Left lung (tissue), 10 donors: ENCODE data around the gene ABLIM3. TPM values are rescaled to one million over a fixed set of nuclear protein-coding genes. Genes with fewer than 3 reads are reported as not detected.

ENCODE experiments used
- ATAC-seq: fragments of 200-7000 bp; cut with Tn5 transposase; one replicate; pipeline ENCODE4 v1.9.1; 2020; ENCODE audit warnings: moderate library complexity
- DNase-seq, 4 donors: peaks; one replicate each; pipeline ENCODE4 v3.0.0-alpha.2; 2013 to 2020
- H3K27ac ChIP-seq, 2 donors: fragments of 200-600 bp; sonication (generic) in 1 of 2; one replicate each; pipeline versions ENCODE4 v1.5.0 to v1.8.0; 2020 to 2021
- H3K27me3 ChIP-seq, 2 donors: fragments of 200-600 bp; sonication (generic) in 1 of 2; one replicate each; pipeline versions ENCODE4 v1.5.0 to v1.8.0; 2020 to 2021
- H3K36me3 ChIP-seq, 2 donors: fragments of 200-600 bp; sonication (generic) in 1 of 2; one replicate each; pipeline versions ENCODE4 v1.5.0 to v1.8.0; 2020 to 2021
- H3K4me1 ChIP-seq, 2 donors: fragments of 200-600 bp; one replicate each; pipeline ENCODE4 v1.8.0; 2021
- H3K4me3 ChIP-seq, 2 donors: fragments of 200-600 bp; sonication (generic) in 1 of 2; one replicate each; pipeline versions ENCODE4 v1.5.0 to v1.8.0; 2020 to 2021; ENCODE audit warnings: mild to moderate bottlenecking in 1 of 2
- H3K9me3 ChIP-seq, 2 donors: fragments of 200-600 bp; sonication (generic) in 1 of 2; one replicate each; pipeline versions ENCODE4 v1.5.0 to v1.8.0; 2020 to 2021
- CTCF ChIP-seq, 2 donors: fragments of 200-600 bp; sonication (generic) in 1 of 2; IDR thresholded peaks; one replicate each; pipeline versions ENCODE4 v1.5.0 to v1.8.0; 2021; ENCODE audit warnings: antibody characterized with exemption in 2 of 2
- intact Hi-C, 2 donors: fragments of 100-400 bp; cut with DNase I; formaldehyde crosslinking; loops; one replicate each; pipeline versions ENCODE4 v1.11.2 to v1.14.2; 2022
- polyA plus RNA-seq, 6 donors: library from polyadenylated mRNA; unstranded; fragments of 120-200 nt; gene quantifications; one replicate each; pipeline ENCODE4 v1.2.1, GENCODE V29; 2013; ENCODE audit not compliant: insufficient read length in 6 of 6
- total RNA-seq, 2 donors: library from RNA; stranded (reverse); fragmentation: NEBNext Ultra II Directional; extraction: Animal tissue kit (Norgen Biotek cat#: 25700); gene quantifications; one replicate each; pipeline ENCODE4 v1.2.1, GENCODE V29; 2021
- donor health status: DM: no; HTN: yes; CAD: no.
- donor health status: DM: no; HTN: no; CAD: no.

ABLIM3 gene
- total and polyA plus RNA-seq, 8 donors: 33.2 to 145 (median 108) TPM

DNA sequence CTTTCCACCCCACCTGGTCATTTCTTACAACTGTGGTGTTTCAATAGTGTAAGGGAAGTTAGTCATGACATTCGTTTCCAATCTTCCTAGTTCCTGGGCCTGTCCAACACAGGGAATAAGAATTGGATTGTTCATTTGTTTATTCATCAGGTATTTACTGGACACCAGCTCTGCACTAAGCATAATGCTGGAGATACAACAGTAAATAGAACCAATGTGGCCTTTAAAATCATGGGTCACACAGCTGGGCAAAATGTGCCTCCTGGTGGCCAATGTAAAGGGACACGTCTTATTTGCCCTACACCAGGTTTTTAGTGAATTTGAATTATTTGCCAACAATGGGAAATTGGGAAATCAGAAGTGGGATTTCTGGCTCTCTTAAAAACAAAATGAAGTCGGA lies 10.4 kb downstream of the ABLIM3 start:
- H3K4me1 ChIP-seq: peaks cover 8 to 52% of the 10 kb centered on the region in 2 donors
- peak overlapping the region in 1 of 2 donors; percentile 18 for H3K27ac ChIP-seq

GRCh38 chr5:149152317-149152746 lies 11.0 kb downstream of the ABLIM3 start:
- no peak for ATAC-seq
- peak overlapping the region in 1 of 2 donors; percentile 18 for H3K27ac ChIP-seq

More for the DNA sequence above, 10.4 kb downstream of the ABLIM3 start:
- Histone ChIP-seq H3K36me3 (no peaks in the 10 kb centered on the region), H3K27me3 (no peaks in the 10 kb centered on the region), H3K4me3 (no peak overlapping the region), H3K9me3 (no peaks in the 10 kb centered on the region)
- no peak for TF ChIP-seq CTCF (IDR thresholded peaks at IDR 0.05)
- no peak for DNase-seq
- no peak for ATAC-seq
- intact Hi-C loops: no loop called here

GRCh38 chr5:149153193-149153750 lies 12.0 kb downstream of the ABLIM3 start:
- TF ChIP-seq CTCF (IDR thresholded peaks at IDR 0.05): no peak
- DNase-seq (no peak), ATAC-seq (no peak)
- H3K27me3 ChIP-seq: no peaks in the 10 kb centered on the region
- no peak overlapping the region for H3K4me3 ChIP-seq
- no peaks in the 10 kb centered on the region for H3K9me3 ChIP-seq
- no peaks in the 10 kb centered on the region for H3K36me3 ChIP-seq
- intact Hi-C loops: no loop called here
- peak overlapping the region in 1 of 2 donors; percentile 48 for H3K27ac ChIP-seq
- H3K4me1 ChIP-seq: peaks cover 8 to 52% of the 10 kb centered on the region in 2 donors

More at GRCh38 chr5:149152317-149152746, 11.0 kb downstream of the ABLIM3 start:
- H3K36me3 ChIP-seq: no peaks in the 10 kb centered on the region
- H3K9me3 ChIP-seq: no peaks in the 10 kb centered on the region
- H3K4me1 ChIP-seq: peaks cover 8 to 52% of the 10 kb centered on the region in 2 donors
- DNase-seq: no peak
- no peak overlapping the region for H3K4me3 ChIP-seq
- TF ChIP-seq CTCF (IDR thresholded peaks at IDR 0.05): no peak
- H3K27me3 ChIP-seq: no peaks in the 10 kb centered on the region
- intact Hi-C loops: no loop called here

- intact Hi-C loops: no loop called here
- peak; percentile 92 for ATAC-seq
Measured at GRCh38 chr5:149153751-149154610, 12.7 kb downstream of the ABLIM3 start.

More at GRCh38 chr5:149153751-149154610, 12.7 kb downstream of the ABLIM3 start:
- DNase-seq: peak in 1 of 4 donors; percentile 56
- Histone ChIP-seq H3K4me1 (peaks cover 8 to 52% of the 10 kb centered on the region in 2 donors), H3K27me3 (no peaks in the 10 kb centered on the region), H3K4me3 (no peak overlapping the region), H3K27ac (peak overlapping the region in 1 of 2 donors; percentile 48), H3K9me3 (no peaks in the 10 kb centered on the region), H3K36me3 (no peaks in the 10 kb centered on the region)
- TF ChIP-seq CTCF (IDR thresholded peaks at IDR 0.05): no peak
